ENCODE data around the gene PIP5K1A. TPM values are rescaled to one million over a fixed set of nuclear protein-coding genes. Genes with fewer than 3 reads are reported as not detected.
A peak's percentile ranks its signal among the peaks of the same experiment; 100 is the strongest.

Gene PIP5K1A, protein sequence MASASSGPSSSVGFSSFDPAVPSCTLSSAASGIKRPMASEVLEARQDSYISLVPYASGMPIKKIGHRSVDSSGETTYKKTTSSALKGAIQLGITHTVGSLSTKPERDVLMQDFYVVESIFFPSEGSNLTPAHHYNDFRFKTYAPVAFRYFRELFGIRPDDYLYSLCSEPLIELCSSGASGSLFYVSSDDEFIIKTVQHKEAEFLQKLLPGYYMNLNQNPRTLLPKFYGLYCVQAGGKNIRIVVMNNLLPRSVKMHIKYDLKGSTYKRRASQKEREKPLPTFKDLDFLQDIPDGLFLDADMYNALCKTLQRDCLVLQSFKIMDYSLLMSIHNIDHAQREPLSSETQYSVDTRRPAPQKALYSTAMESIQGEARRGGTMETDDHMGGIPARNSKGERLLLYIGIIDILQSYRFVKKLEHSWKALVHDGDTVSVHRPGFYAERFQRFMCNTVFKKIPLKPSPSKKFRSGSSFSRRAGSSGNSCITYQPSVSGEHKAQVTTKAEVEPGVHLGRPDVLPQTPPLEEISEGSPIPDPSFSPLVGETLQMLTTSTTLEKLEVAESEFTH
- 100 to 1,000 TPM in 1 of 8 experiments, 10 to 100 TPM in 7; 44.2 to 113 (median 62.5) TPM for total RNA-seq

GRCh38 chr1:151198254-151199127 lies at the start of gene PIP5K1A:
TSS of gene PIP5K1A (plus strand) at chr1:151198552. CDS start at chr1:151198997, 445 bp downstream.
- Histone ChIP-seq H3K4me1 (replicated peaks in 1 of 2) (peaks cover 15 to 18% of the 10 kb centered on the region in 2 donors), H3K4me3 (peak within 1 kb of the TSS; percentile 63 to 92 (median 76)), H3K27ac (peak within 1 kb of the TSS; percentile 83 to 92)
- 0 to 5% (median 2%) methylated on average over 2 to 41 of the region's 60 CpGs; no CpG with 5 or more reads in 2 of the 10 experiments for WGBS, 10 experiments
- in situ Hi-C loops (cut with MboI; ENCODE audit: low pct_unique_long_range_greater_than_20kb in 2 of 9, low sequenced_read_pairs in 9 of 9, unreplicated experiment in 9 of 9) = no loop called here
- ATAC-seq (replicated peaks in 6 of 8) = peak; percentile 61 to 97 (median 94)

GRCh38 chr1:151156515-151156819 lies 41.9 kb upstream of the PIP5K1A start, which contains the start of gene TNFAIP8L2:
TSS of gene TNFAIP8L2 (plus strand) at chr1:151156649. CDS start at chr1:151158698, 2,049 bp downstream.
- Histone ChIP-seq H3K4me3 (no peak within 1 kb of the TSS), H3K4me1 (replicated peaks in 1 of 2) (peaks cover 2 to 5% of the 10 kb centered on the region in 2 donors), H3K27ac (no peak within 1 kb of the TSS)
- WGBS, 10 experiments = 0 to 83% (median 63%) methylated on average over 1 to 3 of the region's 4 CpGs; no CpG with 5 or more reads in 3 of the 10 experiments
- in situ Hi-C loops (cut with MboI; ENCODE audit: low pct_unique_long_range_greater_than_20kb in 2 of 9, low sequenced_read_pairs in 9 of 9, unreplicated experiment in 9 of 9) = loop anchor here in 1 of 9 experiments (25.0 kb wide), 1 partner anchor 94 kb away; the partner anchor contains the start of genes CDC42SE1, GABPB2 and MLLT11
- peak; percentile 10 to 69 (median 36) for ATAC-seq (replicated peaks in 6 of 8)

DNA sequence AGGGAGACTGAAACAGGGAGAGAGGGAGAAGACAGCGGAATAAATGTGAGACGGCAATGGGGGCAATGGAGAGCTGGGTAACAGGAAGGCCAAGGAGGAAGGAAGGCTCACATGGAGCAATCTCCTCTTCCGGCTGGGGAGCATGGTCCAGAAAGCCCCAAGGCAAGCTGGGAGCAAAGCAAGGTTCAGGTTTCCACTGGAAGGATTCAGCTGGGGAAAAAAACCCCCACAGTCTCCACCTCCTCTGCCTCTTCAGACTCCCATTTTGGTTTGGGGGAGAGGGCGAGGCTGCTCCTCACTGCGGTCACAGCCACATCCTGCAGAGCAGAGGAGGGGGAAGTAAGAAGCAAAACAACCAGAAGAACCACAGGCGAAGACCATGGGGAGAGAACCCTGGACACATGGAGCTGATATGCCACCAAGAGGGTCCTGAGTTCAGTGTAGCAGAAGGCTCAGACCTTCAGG lies 41.3 kb upstream of the PIP5K1A start:
- WGBS, 10 experiments = 33 to 100% (median 90%) methylated on average over 1 to 6 of the region's 6 CpGs; no CpG with 5 or more reads in 1 of the 10 experiments
- Histone ChIP-seq H3K4me1 (replicated peaks in 1 of 2) (peaks cover 2 to 5% of the 10 kb centered on the region in 2 donors), H3K4me3 (no peak overlapping the region), H3K27ac (no peak overlapping the region)
- in situ Hi-C loops (cut with MboI; ENCODE audit: low pct_unique_long_range_greater_than_20kb in 2 of 9, low sequenced_read_pairs in 9 of 9, unreplicated experiment in 9 of 9) = loop anchor here in 1 of 9 experiments (25.0 kb wide), 1 partner anchor 95 kb away; the partner anchor contains the start of genes CDC42SE1, GABPB2 and MLLT11
- ATAC-seq (replicated peaks in 6 of 8) = no peak

DNA sequence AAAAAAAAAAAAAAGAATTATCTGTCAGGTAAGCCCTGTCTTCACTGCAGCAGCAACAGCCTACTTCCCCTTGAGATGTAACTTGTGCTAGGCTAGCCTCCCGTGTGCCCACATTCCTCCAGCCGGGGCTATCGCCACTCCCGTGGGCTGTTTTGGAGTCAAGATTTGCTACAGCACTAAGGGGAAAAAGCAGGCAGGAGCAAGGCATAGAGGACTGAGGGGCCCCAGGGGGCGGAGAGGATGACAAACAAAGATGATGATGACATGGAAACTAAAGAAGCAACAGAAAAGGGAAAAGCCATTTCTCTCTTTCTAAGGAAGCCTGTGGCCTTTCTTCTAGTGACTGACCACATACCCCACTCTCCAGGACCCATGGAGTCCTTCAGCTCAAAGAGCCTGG lies 40.0 kb upstream of the PIP5K1A start:
- H3K4me3 ChIP-seq = no peak overlapping the region
- peaks cover 2 to 5% of the 10 kb centered on the region in 2 donors for H3K4me1 ChIP-seq (replicated peaks in 1 of 2)
- no peak overlapping the region for H3K27ac ChIP-seq
- 20 to 100% (median 94%) methylated on average over 1 to 5 of the region's 5 CpGs; no CpG with 5 or more reads in 2 of the 10 experiments for WGBS, 10 experiments
- ATAC-seq (replicated peaks in 6 of 8) = peak in 1 of 8 experiments; percentile 16
- in situ Hi-C loops (cut with MboI; ENCODE audit: low pct_unique_long_range_greater_than_20kb in 2 of 9, low sequenced_read_pairs in 9 of 9, unreplicated experiment in 9 of 9) = loop anchor here in 1 of 9 experiments (25.0 kb wide), 1 partner anchor 96 kb away; the partner anchor contains the start of genes CDC42SE1, GABPB2 and MLLT11

GRCh38 chr1:151158751-151159251 lies 39.6 kb upstream of the PIP5K1A start:
- in situ Hi-C loops (cut with MboI; ENCODE audit: low pct_unique_long_range_greater_than_20kb in 2 of 9, low sequenced_read_pairs in 9 of 9, unreplicated experiment in 9 of 9) = loop anchor here in 1 of 9 experiments (25.0 kb wide), 1 partner anchor 96 kb away; the partner anchor contains the start of genes CDC42SE1, GABPB2 and MLLT11
- Histone ChIP-seq H3K27ac (no peak overlapping the region), H3K4me1 (replicated peaks in 1 of 2) (peaks cover 2 to 5% of the 10 kb centered on the region in 2 donors), H3K4me3 (no peak overlapping the region)
- peak in 1 of 8 experiments; percentile 18 for ATAC-seq (replicated peaks in 6 of 8)
- 90 to 96% (median 93%) methylated on average over 3 to 12 of the region's 22 CpGs; no CpG with 5 or more reads in 5 of the 10 experiments for WGBS, 10 experiments

DNA sequence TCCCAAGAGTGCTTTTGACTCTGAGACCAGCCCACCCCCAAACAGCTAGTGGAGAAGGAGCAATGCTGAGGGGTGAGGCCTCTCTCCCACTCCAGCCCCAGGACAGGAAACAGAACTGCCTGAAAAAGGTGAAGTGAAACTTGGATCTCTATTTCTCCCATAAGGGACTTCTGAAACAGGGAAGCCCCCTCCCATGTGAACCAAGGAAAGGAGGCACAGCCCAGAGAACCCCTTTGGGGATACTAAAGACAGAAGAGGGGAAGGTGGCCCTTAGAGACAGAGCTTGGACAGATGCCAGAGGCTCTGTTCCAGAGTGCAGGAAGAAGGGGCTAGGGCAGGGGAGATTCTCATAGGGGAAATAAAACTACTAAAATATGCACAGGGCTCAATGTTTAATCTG lies 39.0 kb upstream of the PIP5K1A start:
- ATAC-seq (replicated peaks in 6 of 8) = no peak
- in situ Hi-C loops (cut with MboI; ENCODE audit: low pct_unique_long_range_greater_than_20kb in 2 of 9, low sequenced_read_pairs in 9 of 9, unreplicated experiment in 9 of 9) = loop anchor here in 1 of 9 experiments (25.0 kb wide), 1 partner anchor 97 kb away; the partner anchor contains the start of genes CDC42SE1, GABPB2 and MLLT11
- no peak overlapping the region for H3K27ac ChIP-seq

GRCh38 chr1:151164732-151165280 lies 33.5 kb upstream of the PIP5K1A start:
- Histone ChIP-seq H3K27ac (peak overlapping the region; percentile 78 to 84), H3K4me1 (replicated peaks in 1 of 2) (peaks cover 12 to 13% of the 10 kb centered on the region in 2 donors), H3K4me3 (peak overlapping the region; percentile 58 to 79 (median 77))
- in situ Hi-C loops (cut with MboI; ENCODE audit: low pct_unique_long_range_greater_than_20kb in 2 of 9, low sequenced_read_pairs in 9 of 9, unreplicated experiment in 9 of 9) = loop anchor here in 1 of 9 experiments (25.0 kb wide), 1 partner anchor 103 kb away; the partner anchor contains the start of genes CDC42SE1, GABPB2 and MLLT11
- 0 to 43% (median 25%) methylated on average over 1 to 8 of the region's 11 CpGs; no CpG with 5 or more reads in 2 of the 10 experiments for WGBS, 10 experiments
- ATAC-seq (replicated peaks in 6 of 8) = peak in 4 of 8 experiments; percentile 0 to 1 (median 0)

More for the DNA sequence above, 39.0 kb upstream of the PIP5K1A start:
- Histone ChIP-seq H3K4me3 (no peak overlapping the region), H3K4me1 (replicated peaks in 1 of 2) (peaks cover 7 to 9% of the 10 kb centered on the region in 2 donors)

DNA sequence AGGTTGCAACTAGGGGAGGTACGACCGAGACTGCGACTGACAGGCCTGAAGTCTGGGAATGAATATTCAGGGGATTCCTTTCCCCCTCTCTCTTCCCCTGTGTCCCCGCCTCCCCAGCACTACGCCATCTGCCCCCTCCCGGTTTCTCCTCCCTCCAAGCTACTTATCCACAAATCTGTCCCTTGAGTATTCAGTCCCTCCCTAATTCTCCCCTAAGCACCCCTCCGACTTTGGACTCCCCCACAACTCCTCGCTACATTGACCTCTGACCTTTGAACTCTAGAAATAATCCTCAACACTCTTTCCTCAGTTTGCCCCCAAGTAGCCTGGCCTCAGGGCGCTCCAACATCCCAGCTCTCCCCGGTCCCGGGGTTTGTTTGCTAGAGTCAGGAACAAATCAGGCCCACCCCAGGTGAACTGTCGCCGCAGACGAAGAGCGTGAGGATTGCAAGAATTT lies 33.0 kb upstream of the PIP5K1A start:
- in situ Hi-C loops (cut with MboI; ENCODE audit: low pct_unique_long_range_greater_than_20kb in 2 of 9, low sequenced_read_pairs in 9 of 9, unreplicated experiment in 9 of 9) = loop anchor here in 1 of 9 experiments (25.0 kb wide), 1 partner anchor 103 kb away; the partner anchor contains the start of genes CDC42SE1, GABPB2 and MLLT11
- Histone ChIP-seq H3K4me1 (replicated peaks in 1 of 2) (peaks cover 12 to 13% of the 10 kb centered on the region in 2 donors), H3K4me3 (peak overlapping the region; percentile 58 to 79 (median 77)), H3K27ac (peak overlapping the region; percentile 78 to 84)
- ATAC-seq (replicated peaks in 6 of 8) = peak; percentile 41 to 73 (median 60)
- WGBS, 10 experiments = 0 to 3% (median 0%) methylated on average over 2 to 12 of the region's 15 CpGs; no CpG with 5 or more reads in 4 of the 10 experiments

DNA sequence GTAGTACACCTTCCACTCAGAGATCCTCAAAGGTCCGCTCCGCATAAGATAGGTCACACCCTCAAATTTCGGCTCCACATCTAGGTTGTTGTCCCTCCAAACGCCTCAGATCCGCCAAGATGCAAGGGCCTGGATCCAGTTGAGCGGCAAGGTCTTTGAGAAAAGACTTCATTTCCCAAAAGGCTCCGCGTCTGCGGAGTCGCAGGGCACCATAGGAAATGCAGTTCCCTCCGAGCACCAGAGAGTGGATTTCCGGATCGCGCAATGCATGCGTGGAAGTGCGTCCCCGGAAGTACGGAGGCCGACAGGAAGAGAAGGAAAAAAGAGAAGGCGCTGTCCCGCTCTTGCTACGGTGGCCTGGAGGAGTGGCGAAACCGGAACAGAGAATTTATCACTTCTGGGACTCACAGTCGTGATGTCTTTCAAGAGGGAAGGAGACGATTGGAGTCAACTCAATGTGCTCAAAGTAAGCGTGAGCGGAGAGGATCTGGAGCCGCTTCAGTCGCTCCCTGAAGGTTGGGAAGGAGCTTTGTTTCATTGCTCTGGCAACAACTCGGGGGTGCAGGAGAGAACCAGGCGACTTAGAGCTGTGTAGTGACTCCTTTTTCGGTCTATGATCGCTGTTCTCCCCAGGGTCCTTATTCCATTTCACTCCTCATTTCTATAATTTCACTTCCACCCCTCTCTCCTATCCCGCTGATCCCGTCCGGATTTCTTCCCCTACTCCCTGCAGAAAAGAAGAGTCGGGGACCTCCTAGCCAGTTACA lies 32.4 kb upstream of the PIP5K1A start, which contains the start of the genes LYSMD1 and SCNM1:
Gene LYSMD1, minus strand, starts transcription at position 165 of the 767 bp plus-strand sequence. CDS start 644 bp downstream, outside the sequence.
Gene SCNM1, plus strand, starts transcription at position 407 of the 767 bp plus-strand sequence. Its CDS starts 9 bp downstream, at position 416.
- H3K4me1 ChIP-seq (replicated peaks in 1 of 2) = peaks cover 12 to 13% of the 10 kb centered on the region in 2 donors
- peak within 1 kb of the TSS; percentile 78 to 85 for H3K27ac ChIP-seq
- in situ Hi-C loops (cut with MboI; ENCODE audit: low pct_unique_long_range_greater_than_20kb in 2 of 9, low sequenced_read_pairs in 9 of 9, unreplicated experiment in 9 of 9) = loop anchor here in 1 of 9 experiments (25.0 kb wide), 1 partner anchor 104 kb away; the partner anchor contains the start of genes CDC42SE1, GABPB2 and MLLT11
- peak within 1 kb of the TSS; percentile 58 to 79 (median 77) for H3K4me3 ChIP-seq
- peak; percentile 75 to 93 (median 90) for ATAC-seq (replicated peaks in 6 of 8)
- 0 to 10% (median 0%) methylated on average over 4 to 32 of the region's 38 CpGs; no CpG with 5 or more reads in 1 of the 10 experiments for WGBS, 10 experiments

DNA sequence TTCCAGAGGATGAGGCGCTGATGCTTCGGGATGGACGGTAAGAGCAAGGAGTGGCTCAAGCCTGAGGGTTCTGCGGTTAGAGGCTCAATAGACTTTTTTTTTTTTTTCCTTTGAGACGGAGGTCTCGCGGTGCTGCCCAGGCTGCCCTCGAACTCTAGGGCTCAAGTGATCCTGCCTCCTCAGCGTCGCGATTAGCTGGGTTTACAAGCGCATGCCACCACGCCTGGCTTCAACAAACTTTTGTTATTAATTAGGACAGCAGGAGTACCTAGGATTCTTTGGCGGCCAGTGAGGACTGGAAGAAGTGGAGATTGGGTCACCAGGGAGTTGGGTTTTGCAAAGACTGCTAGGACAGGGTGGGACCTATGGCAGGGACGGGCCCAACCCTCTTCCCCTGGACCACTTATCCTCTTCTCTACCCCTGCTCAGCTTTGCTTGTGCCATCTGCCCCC lies 31.8 kb upstream of the PIP5K1A start:
- ATAC-seq (replicated peaks in 6 of 8) = peak; percentile 8 to 54 (median 14)
- H3K27ac ChIP-seq = peak overlapping the region; percentile 54 to 85
- peak overlapping the region; percentile 58 to 79 (median 77) for H3K4me3 ChIP-seq
- 2 to 8% (median 4%) methylated on average over 5 to 15 of the region's 15 CpGs; no CpG with 5 or more reads in 3 of the 10 experiments for WGBS, 10 experiments
- in situ Hi-C loops (cut with MboI; ENCODE audit: low pct_unique_long_range_greater_than_20kb in 2 of 9, low sequenced_read_pairs in 9 of 9, unreplicated experiment in 9 of 9) = loop anchor here in 1 of 9 experiments (25.0 kb wide), 1 partner anchor 104 kb away; the partner anchor contains the start of genes CDC42SE1, GABPB2 and MLLT11
- peaks cover 12 to 13% of the 10 kb centered on the region in 2 donors for H3K4me1 ChIP-seq (replicated peaks in 1 of 2)

All from motor neuron (in vitro differentiated cells).